IMR-90 (cell line): Measurements from ENCODE around the gene UQCRC1. TPM values are rescaled to one million over a fixed set of nuclear protein-coding genes. Genes with fewer than 3 reads are reported as not detected.

Experiments
- ATAC-seq: fragments of 200-7000 bp; cut with Tn5 transposase; 2 replicates; pipeline ENCODE4 v1.9.1; 2020; ENCODE audit warnings: low read depth, mild to moderate bottlenecking, moderate library complexity
- BruUV-seq: library from RNA; stranded (reverse); fragments of 400-500 nt; replicated peaks from 2 replicates; lab custom pipeline; 2021; lab: Mats Ljungman, UMichigan
- CTCF ChIA-PET: fragments of 300-600 bp; formaldehyde crosslinking; extraction: SDS; loops from one replicate; lab custom pipeline; 2021; ENCODE audit warnings: antibody characterized with exemption; lab: Yijun Ruan, JAX
- POLR2A ChIA-PET: fragments of 300-600 bp; sonication (Branson Sonifier 250); formaldehyde crosslinking; loops from one replicate; lab custom pipeline; 2022; ENCODE audit warnings: antibody characterized with exemption; ENCODE audit not compliant: unreplicated experiment; lab: Charles Lee
- DNase-seq: peaks from one replicate; pipeline ENCODE4 v3.0.0; 2013
- H2AFZ ChIP-seq: replicated peaks from 2 replicates; pipeline ENCODE3; 2013; ENCODE audit warnings: low read length, mild to moderate bottlenecking; ENCODE audit not compliant: poor library complexity
- H2AK5ac ChIP-seq: 2 replicates; pipeline ENCODE4 v1.6.1; 2013; ENCODE audit warnings: low read depth, low read length, inconsistent platforms
- H2AK9ac ChIP-seq: replicated peaks from 2 replicates; pipeline ENCODE3; 2013; ENCODE audit warnings: mild to moderate bottlenecking, low read depth, low read length, moderate library complexity; ENCODE audit not compliant: poor library complexity
- H2BK120ac ChIP-seq: 2 replicates; pipeline ENCODE4 v1.6.1; 2013; ENCODE audit warnings: low read depth, low read length, inconsistent platforms
- H2BK15ac ChIP-seq: 3 replicates; pipeline ENCODE4 v1.6.1; 2013; ENCODE audit warnings: low read depth, low read length, inconsistent platforms
- H2BK20ac ChIP-seq: 2 replicates; pipeline ENCODE4 v1.6.1; 2013; ENCODE audit warnings: low read depth, mild to moderate bottlenecking, inconsistent platforms, low read length, moderate library complexity
- H2BK5ac ChIP-seq: 2 replicates; pipeline ENCODE4 v1.6.1; 2013; ENCODE audit warnings: mild to moderate bottlenecking, low read depth, low read length, inconsistent platforms; ENCODE audit not compliant: poor library complexity, severe bottlenecking
- H3K14ac ChIP-seq: replicated peaks from 2 replicates; pipeline ENCODE4 v1.6.1; 2013; ENCODE audit warnings: low read depth, low read length, inconsistent platforms
- H3K18ac ChIP-seq: 2 replicates; pipeline ENCODE4 v1.6.1; 2013; ENCODE audit warnings: low read depth, low read length, control low read depth
- H3K23ac ChIP-seq: 2 replicates; pipeline ENCODE4 v1.6.1; 2013; ENCODE audit warnings: low read depth, low read length, inconsistent platforms
- H3K27ac ChIP-seq: 2 replicates; pipeline ENCODE4 v1.5.1; 2013; ENCODE audit warnings: mild to moderate bottlenecking, control low read depth, low read length; ENCODE audit not compliant: insufficient read depth
- H3K27me3 ChIP-seq: 2 replicates; pipeline ENCODE4 v1.6.1; 2013; ENCODE audit warnings: low read length; ENCODE audit not compliant: control insufficient read depth, insufficient read depth
- H3K36me3 ChIP-seq: 2 replicates; pipeline ENCODE4 v1.6.1; 2013; ENCODE audit warnings: low read length, mixed read lengths; ENCODE audit not compliant: control insufficient read depth, insufficient read depth
- H3K4ac ChIP-seq: 2 replicates; pipeline ENCODE4 v1.6.1; 2013; ENCODE audit warnings: low read depth, low read length, inconsistent platforms
- H3K4me1 ChIP-seq: 2 replicates; pipeline ENCODE4 v1.6.1; 2013; ENCODE audit warnings: low read length, mixed read lengths; ENCODE audit not compliant: control insufficient read depth, insufficient read depth
- H3K4me2 ChIP-seq: 2 replicates; pipeline ENCODE4 v1.6.1; 2013; ENCODE audit warnings: low read depth, mild to moderate bottlenecking, control low read depth, low read length, moderate library complexity
- H3K4me3 ChIP-seq: 2 replicates; pipeline ENCODE4 v1.5.1; 2013; ENCODE audit warnings: low read depth, mild to moderate bottlenecking, control low read depth, low read length, moderate library complexity; ENCODE audit not compliant: insufficient read depth
- H3K56ac ChIP-seq: 2 replicates; pipeline ENCODE4 v1.6.1; 2013; ENCODE audit warnings: low read length, inconsistent platforms; ENCODE audit not compliant: insufficient read depth; ENCODE audit errors: extremely low read depth
- H3K79me1 ChIP-seq, 2 experiments: 2 replicates each; pipeline ENCODE4 v1.6.1; 2013; ENCODE audit warnings: low read length in 2 of 2, inconsistent platforms in 1 of 2, low read depth in 1 of 2
- H3K9ac ChIP-seq: 2 replicates; pipeline ENCODE4 v1.6.1; 2013; ENCODE audit warnings: low read depth, low read length, control low read depth
- H3K9me1 ChIP-seq: 2 replicates; pipeline ENCODE4 v1.6.1; 2013; ENCODE audit warnings: low read length, inconsistent platforms; ENCODE audit not compliant: insufficient read depth
- H3K9me3 ChIP-seq: 2 replicates; pipeline ENCODE4 v1.6.1; 2013; ENCODE audit warnings: low read length; ENCODE audit not compliant: control insufficient read depth, insufficient read depth
- H4K20me1 ChIP-seq: 2 replicates; pipeline ENCODE4 v1.6.1; 2013; ENCODE audit warnings: low read length, inconsistent platforms; ENCODE audit not compliant: insufficient read depth
- H4K5ac ChIP-seq: 2 replicates; pipeline ENCODE4 v1.6.1; 2013; ENCODE audit warnings: mild to moderate bottlenecking, low read depth, low read length, control low read depth
- H4K8ac ChIP-seq, 2 experiments: 2 replicates each; pipeline ENCODE4 v1.6.1; 2013; ENCODE audit warnings: low read depth in 2 of 2, low read length in 2 of 2, control low read depth in 1 of 2, inconsistent platforms in 1 of 2
- H4K91ac ChIP-seq: 2 replicates; pipeline ENCODE4 v1.6.1; 2013; ENCODE audit warnings: low read depth, low read length, inconsistent platforms; ENCODE audit not compliant: insufficient read depth
- CTCF ChIP-seq: conservative IDR thresholded peaks from 2 replicates; pipeline ENCODE4 v1.5.1; 2012; ENCODE audit warnings: mild to moderate bottlenecking, low read depth, low read length, improper control_type of control experiment
- ELK1 ChIP-seq: fragments of 150-350 bp; IDR thresholded peaks from 2 replicates; pipeline ENCODE4 v1.6.1; 2016; ENCODE audit warnings: low read depth, mild to moderate bottlenecking, low read length, moderate library complexity, borderline replicate concordance
- FOS ChIP-seq: fragments of 150-350 bp; IDR thresholded peaks from 2 replicates; pipeline ENCODE4 v1.6.1; 2016; ENCODE audit warnings: low read depth, low read length
- MAZ ChIP-seq: IDR thresholded peaks from 2 replicates; pipeline ENCODE4 v1.6.1; 2012; ENCODE audit warnings: low read depth, mild to moderate bottlenecking, low read length, improper control_type of control experiment, moderate library complexity, borderline replicate concordance
- NFE2L2 ChIP-seq: fragments of 150-350 bp; IDR thresholded peaks from 2 replicates; pipeline ENCODE4 v1.6.1; 2016; ENCODE audit warnings: low read depth, mild to moderate bottlenecking, low read length
- RAD21 ChIP-seq: IDR thresholded peaks from 2 replicates; pipeline ENCODE4 v1.6.1; 2012; ENCODE audit warnings: low read length, improper control_type of control experiment
- RFX5 ChIP-seq: IDR thresholded peaks from 2 replicates; pipeline ENCODE4 v1.8.0; 2012; ENCODE audit warnings: low read depth, mild to moderate bottlenecking, low read length, moderate library complexity
- SMC3 ChIP-seq: fragments of 150-350 bp; IDR thresholded peaks from 2 replicates; pipeline ENCODE4 v1.6.1; 2016; ENCODE audit warnings: low read depth, mild to moderate bottlenecking, antibody characterized with exemption, low read length, moderate library complexity
- USF2 ChIP-seq: fragments of 150-350 bp; IDR thresholded peaks from 2 replicates; pipeline ENCODE4 v1.6.1; 2017; ENCODE audit warnings: mild to moderate bottlenecking, antibody characterized with exemption, low read length, low read depth
- WGBS, 2 experiments: methylation state at CpG; one replicate each; pipeline versions ENCODE4 v1.1.5 to v1.1.7; 2013; ENCODE audit warnings: missing lambda C conversion rate in 2 of 2; ENCODE audit not compliant: insufficient read length in 1 of 2; ENCODE audit errors: extremely low coverage in 2 of 2; 5-methylcytosine and 5-hydroxymethylcytosine counted together
- dilution Hi-C: fragments of 300-500 bp; cut with HindIII; formaldehyde crosslinking; loops from one replicate; pipeline ENCODE4 v1.14.3; 2018; ENCODE audit warnings: low sequenced_read_pairs; ENCODE audit not compliant: unreplicated experiment
- in situ Hi-C: fragments of 300-500 bp; cut with MboI; formaldehyde crosslinking; loops from 3 replicates; pipeline ENCODE4 v1.14.3; 2019; ENCODE audit warnings: low sequenced_read_pairs, inconsistent platforms, mixed read lengths
- intact Hi-C: fragments of 100-400 bp; cut with micrococcal nuclease; formaldehyde crosslinking; loops from 2 replicates; pipeline ENCODE4 v1.10.0; 2022
- polyA plus RNA-seq, 3 experiments: library from polyadenylated mRNA; depleted of rRNA; stranded (reverse); fragments of >200 nt; gene quantifications; 2 replicates each; pipeline ENCODE4 v1.2.3, GENCODE V29; 2012; ENCODE audit warnings: low replicate concordance in 1 of 3
- total RNA-seq: library from RNA; depleted of rRNA; stranded (reverse); fragments of >200 nt; gene quantifications from 2 replicates; pipeline ENCODE4 v1.2.3, GENCODE V29; 2012

UQCRC1 gene
- total and polyA plus RNA-seq, 2 of the 4 experiments (the other 2 are of a cell fraction): 474 to 1,365 TPM

- Histone ChIP-seq H3K27me3 (no peaks in the 10 kb centered on the region; the same call in 1 of the 2 replicates), H2AK5ac (no peak overlapping the region), H3K27ac (no peak overlapping the region), H4K5ac (no peak overlapping the region), H2AFZ (no peak overlapping the region), H3K9ac (no peak overlapping the region), H3K79me1 (no peaks in the 10 kb centered on the region), H3K4ac (no peak overlapping the region), H2BK5ac (no peak overlapping the region), H2BK120ac (no peak overlapping the region), H3K4me3 (no peak overlapping the region), H3K4me2 (no peak overlapping the region), H2AK9ac (no peak overlapping the region), H3K23ac (no peak overlapping the region), H3K56ac (no peak overlapping the region), H3K9me3 (no peaks in the 10 kb centered on the region), H3K4me1 (peaks cover 3% of the 10 kb centered on the region; the same call in 1 of the 2 replicates), H3K14ac (no peak overlapping the region), H3K36me3 (no peaks in the 10 kb centered on the region), H4K20me1 (no peaks in the 10 kb centered on the region), H4K91ac (no peak overlapping the region), H2BK15ac (no peak overlapping the region), H3K18ac (no peak overlapping the region), H4K8ac (no peak overlapping the region), H2BK20ac (no peak overlapping the region), H3K9me1 (no peaks in the 10 kb centered on the region)
- in situ Hi-C loops: no loop called here
- no peak for ATAC-seq
- WGBS, 2 experiments: 68% methylated on average over 2 of the region's 11 CpGs; no CpG with 5 or more reads in 1 of the 2 experiments
- DNase-seq: no peak
- ChIA-PET CTCF (no interaction called here), POLR2A (no interaction called here)
- no TSS peak for BruUV-seq
- intact Hi-C loops: no loop called here
- dilution Hi-C loops: no loop called here
- no peak for TF ChIP-seq RFX5
- TF ChIP-seq RAD21: no peak
- no peak for TF ChIP-seq ELK1
- TF ChIP-seq MAZ: no peak
- TF ChIP-seq NFE2L2: no peak
- TF ChIP-seq CTCF: no peak
- TF ChIP-seq FOS: no peak
- no peak for TF ChIP-seq USF2
- TF ChIP-seq SMC3: no peak
Observed at GRCh38 chr3:48651771-48652170, 42.3 kb upstream of the UQCRC1 start.
